D721Med (cell line): Measurements from ENCODE around the gene PAXIP1.

Experiments used
- DNase-seq: peaks from one replicate; pipeline ENCODE4 v3.0.0; 2011; ENCODE audit warnings: low spot score; ENCODE audit not compliant: insufficient read length
- FAIRE-seq: peaks from 2 replicates; lab custom pipeline; 2011; peaks lifted over from hg19 to GRCh38; lab: Jason Lieb, UNC
- CTCF ChIP-seq: IDR thresholded peaks from 2 replicates; pipeline ENCODE4 v1.5.1; 2012; ENCODE audit warnings: mild to moderate bottlenecking, control low read depth; ENCODE audit not compliant: insufficient read depth; ENCODE audit errors: missing control alignments

The PAXIP1 gene

GRCh38 chr7:154916856-154917807 lies 85.8 kb downstream of the PAXIP1 start:
- FAIRE-seq (no peak), DNase-seq (no peak)
- no peak for TF ChIP-seq CTCF

GRCh38 chr7:154916381-154916780 lies 86.5 kb downstream of the PAXIP1 start:
- FAIRE-seq (no peak), DNase-seq (no peak)
- TF ChIP-seq CTCF = no peak

GRCh38 chr7:154915600-154915999 lies 87.3 kb downstream of the PAXIP1 start:
- DNase-seq (no peak), FAIRE-seq (no peak)
- TF ChIP-seq CTCF = no peak

GRCh38 chr7:154914996-154915380 lies 87.9 kb downstream of the PAXIP1 start:
- TF ChIP-seq CTCF = no peak
- DNase-seq = no peak
- no peak for FAIRE-seq

GRCh38 chr7:154914308-154914995 lies 88.5 kb downstream of the PAXIP1 start:
- FAIRE-seq = no peak
- no peak for TF ChIP-seq CTCF
- no peak for DNase-seq

- peak; percentile 80 for TF ChIP-seq CTCF
- DNase-seq (peak; percentile 61), FAIRE-seq (no peak)
Observed at GRCh38 chr7:154913638-154914307, 89.2 kb downstream of the PAXIP1 start.
